ENCODE data around the gene ARRB2. TPM values are rescaled to one million over a fixed set of nuclear protein-coding genes. Genes with fewer than 3 reads are reported as not detected.
A peak's percentile ranks its signal among the peaks of the same experiment; 100 is the strongest.

The ARRB2 gene
- total and polyA plus RNA-seq, 4 donors, result 11.8 to 16.5 (median 13.9) TPM

- H3K27ac ChIP-seq (ENCODE audit: low read depth in 1 of 2, low read length in 2 of 2), result no peak overlapping the region
- 83% methylated on average over 5 of the region's 5 CpGs for WGBS
- DNase-seq (ENCODE audit: low spot score), result no peak
- H3K9ac ChIP-seq (ENCODE audit: low read depth in 1 of 2, low read length in 2 of 2), result no peak overlapping the region
- no peaks in the 10 kb centered on the region for H3K27me3 ChIP-seq (ENCODE audit: control insufficient read depth in 4 of 4, insufficient read depth in 4 of 4, low read length in 3 of 4)
- TF ChIP-seq YY1 (IDR thresholded peaks at IDR 0.05), result no peak
- TF ChIP-seq FOXA1 (IDR thresholded peaks at IDR 0.05), result no peak
- H3K36me3 ChIP-seq (ENCODE audit: control insufficient read depth in 4 of 4, insufficient read depth in 3 of 4, low read depth in 1 of 4, low read length in 3 of 4), result no peaks in the 10 kb centered on the region
- H3K4me3 ChIP-seq (ENCODE audit: low read depth in 1 of 3, low read length in 3 of 3), result no peak overlapping the region
- H3K4me1 ChIP-seq (ENCODE audit: control insufficient read depth in 4 of 4, insufficient read depth in 4 of 4, low read length in 3 of 4), result peaks cover 13 to 29% (median 22%) of the 10 kb centered on the region in 4 donors
- no peaks in the 10 kb centered on the region for H3K9me3 ChIP-seq (ENCODE audit: control insufficient read depth in 4 of 4, low read length in 3 of 4)
Observed at GRCh38 chr17:4724650-4725049, 14.2 kb downstream of the ARRB2 start.

DNA sequence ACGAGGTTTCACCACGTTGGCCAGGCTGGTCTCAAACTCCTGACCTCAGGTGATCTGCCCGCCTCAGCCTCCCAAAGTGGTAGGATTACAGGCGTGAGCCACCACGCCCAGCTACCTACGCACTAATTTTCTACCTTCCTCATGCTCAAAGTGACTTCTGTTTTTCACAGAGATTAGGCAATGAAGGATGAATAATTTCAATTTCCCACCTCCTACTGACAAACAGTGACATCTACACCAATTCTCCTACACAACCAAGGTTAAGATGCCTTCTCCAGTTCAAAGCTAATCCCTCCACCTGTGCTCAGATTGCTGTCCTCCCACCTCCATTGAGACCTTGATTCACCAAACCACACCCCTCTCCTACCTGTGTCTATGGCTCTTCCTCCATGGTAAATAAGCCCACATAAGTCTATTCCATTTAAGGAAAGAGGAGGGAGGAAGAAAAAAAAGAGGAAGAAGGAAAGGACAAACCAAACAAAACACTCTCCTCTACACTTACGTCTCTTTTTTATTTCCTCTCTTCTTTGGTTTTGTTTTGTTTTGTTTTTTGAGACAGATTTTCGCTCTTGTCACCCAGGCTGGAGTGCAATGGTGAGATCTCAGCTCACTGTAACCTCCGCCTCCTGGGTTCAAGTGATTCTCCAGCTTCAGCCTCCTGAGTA is 15.3 kb downstream of the ARRB2 start:
- no peak for DNase-seq (ENCODE audit: low spot score)
- H3K4me1 ChIP-seq (ENCODE audit: control insufficient read depth in 4 of 4, insufficient read depth in 4 of 4, low read length in 3 of 4), result peaks cover 10 to 25% (median 16%) of the 10 kb centered on the region in 4 donors
- TF ChIP-seq MAX (IDR thresholded peaks at IDR 0.05), result no peak
- no peak for TF ChIP-seq YY1 (IDR thresholded peaks at IDR 0.05)
- no peak for TF ChIP-seq HNF4G (IDR thresholded peaks at IDR 0.05)
- TF ChIP-seq CTCF (IDR thresholded peaks at IDR 0.05; ENCODE audit: low read depth, low read length, missing input control), result no peak
- TF ChIP-seq, protein P1, sequence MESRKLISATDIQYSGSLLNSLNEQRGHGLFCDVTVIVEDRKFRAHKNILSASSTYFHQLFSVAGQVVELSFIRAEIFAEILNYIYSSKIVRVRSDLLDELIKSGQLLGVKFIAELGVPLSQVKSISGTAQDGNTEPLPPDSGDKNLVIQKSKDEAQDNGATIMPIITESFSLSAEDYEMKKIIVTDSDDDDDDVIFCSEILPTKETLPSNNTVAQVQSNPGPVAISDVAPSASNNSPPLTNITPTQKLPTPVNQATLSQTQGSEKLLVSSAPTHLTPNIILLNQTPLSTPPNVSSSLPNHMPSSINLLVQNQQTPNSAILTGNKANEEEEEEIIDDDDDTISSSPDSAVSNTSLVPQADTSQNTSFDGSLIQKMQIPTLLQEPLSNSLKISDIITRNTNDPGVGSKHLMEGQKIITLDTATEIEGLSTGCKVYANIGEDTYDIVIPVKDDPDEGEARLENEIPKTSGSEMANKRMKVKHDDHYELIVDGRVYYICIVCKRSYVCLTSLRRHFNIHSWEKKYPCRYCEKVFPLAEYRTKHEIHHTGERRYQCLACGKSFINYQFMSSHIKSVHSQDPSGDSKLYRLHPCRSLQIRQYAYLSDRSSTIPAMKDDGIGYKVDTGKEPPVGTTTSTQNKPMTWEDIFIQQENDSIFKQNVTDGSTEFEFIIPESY (IDR thresholded peaks at IDR 0.05), result no peak
- no peak for TF ChIP-seq ATF3 (IDR thresholded peaks at IDR 0.05)
- TF ChIP-seq SP1 (IDR thresholded peaks at IDR 0.05), result no peak
- TF ChIP-seq RAD21 (IDR thresholded peaks at IDR 0.05), result no peak
- no peak for TF ChIP-seq JUND (IDR thresholded peaks at IDR 0.05)
- no peak for TF ChIP-seq NR2F2 (IDR thresholded peaks at IDR 0.05)
- H3K27me3 ChIP-seq (ENCODE audit: control insufficient read depth in 4 of 4, insufficient read depth in 4 of 4, low read length in 3 of 4), result no peaks in the 10 kb centered on the region
- no peaks in the 10 kb centered on the region for H3K36me3 ChIP-seq (ENCODE audit: control insufficient read depth in 4 of 4, insufficient read depth in 3 of 4, low read depth in 1 of 4, low read length in 3 of 4)
- H3K9me3 ChIP-seq (ENCODE audit: control insufficient read depth in 4 of 4, low read length in 3 of 4), result no peaks in the 10 kb centered on the region
- H3K9ac ChIP-seq (ENCODE audit: low read depth in 1 of 2, low read length in 2 of 2), result no peak overlapping the region
- WGBS, result 90% methylated on average over 9 of the region's 9 CpGs
- H3K27ac ChIP-seq (ENCODE audit: low read depth in 1 of 2, low read length in 2 of 2), result peak overlapping the region in 1 of 2 donors; percentile 39
- H3K4me3 ChIP-seq (ENCODE audit: low read depth in 1 of 3, low read length in 3 of 3), result no peak overlapping the region

DNA sequence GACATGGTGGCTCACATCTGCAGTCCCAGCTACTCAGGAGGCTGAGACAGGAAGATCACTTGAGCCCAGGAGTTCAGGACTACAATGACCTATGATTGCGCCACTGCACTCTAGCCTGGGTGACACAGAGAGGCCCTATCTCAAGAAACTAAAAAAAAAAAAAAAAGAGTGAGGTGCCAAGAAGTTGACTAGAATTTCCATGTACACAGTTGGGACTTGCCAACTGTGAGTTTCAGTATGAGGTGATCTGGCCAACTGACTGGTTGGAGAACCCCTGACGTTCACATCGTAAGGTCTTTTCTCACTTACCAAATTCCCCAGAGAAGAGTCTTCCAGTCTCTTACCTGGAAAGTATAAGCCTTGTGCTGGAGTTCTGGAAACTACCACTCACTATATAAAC is 17.7 kb downstream of the ARRB2 start:
- Histone ChIP-seq H3K36me3 (ENCODE audit: control insufficient read depth in 4 of 4, insufficient read depth in 3 of 4, low read depth in 1 of 4, low read length in 3 of 4) (no peaks in the 10 kb centered on the region), H3K9ac (ENCODE audit: low read depth in 1 of 2, low read length in 2 of 2) (no peak overlapping the region), H3K9me3 (ENCODE audit: control insufficient read depth in 4 of 4, low read length in 3 of 4) (no peaks in the 10 kb centered on the region), H3K27ac (ENCODE audit: low read depth in 1 of 2, low read length in 2 of 2) (no peak overlapping the region), H3K4me1 (ENCODE audit: control insufficient read depth in 4 of 4, insufficient read depth in 4 of 4, low read length in 3 of 4) (peaks cover 3 to 25% (median 12%) of the 10 kb centered on the region in 4 donors), H3K27me3 (ENCODE audit: control insufficient read depth in 4 of 4, insufficient read depth in 4 of 4, low read length in 3 of 4) (no peaks in the 10 kb centered on the region), H3K4me3 (ENCODE audit: low read depth in 1 of 3, low read length in 3 of 3) (no peak overlapping the region)
- WGBS, result 47% methylated on average over 3 of the region's 3 CpGs
- DNase-seq (ENCODE audit: low spot score), result no peak
- TF ChIP-seq FOXA2 (IDR thresholded peaks at IDR 0.05), result no peak
- peak in 1 of 2 donors; percentile 15 for TF ChIP-seq RXRA (IDR thresholded peaks at IDR 0.05)
- no peak for TF ChIP-seq HNF4A (conservative IDR thresholded peaks at IDR 0.05)
